ENCODE data around the gene COL6A2.

The COL6A2 gene

DNA sequence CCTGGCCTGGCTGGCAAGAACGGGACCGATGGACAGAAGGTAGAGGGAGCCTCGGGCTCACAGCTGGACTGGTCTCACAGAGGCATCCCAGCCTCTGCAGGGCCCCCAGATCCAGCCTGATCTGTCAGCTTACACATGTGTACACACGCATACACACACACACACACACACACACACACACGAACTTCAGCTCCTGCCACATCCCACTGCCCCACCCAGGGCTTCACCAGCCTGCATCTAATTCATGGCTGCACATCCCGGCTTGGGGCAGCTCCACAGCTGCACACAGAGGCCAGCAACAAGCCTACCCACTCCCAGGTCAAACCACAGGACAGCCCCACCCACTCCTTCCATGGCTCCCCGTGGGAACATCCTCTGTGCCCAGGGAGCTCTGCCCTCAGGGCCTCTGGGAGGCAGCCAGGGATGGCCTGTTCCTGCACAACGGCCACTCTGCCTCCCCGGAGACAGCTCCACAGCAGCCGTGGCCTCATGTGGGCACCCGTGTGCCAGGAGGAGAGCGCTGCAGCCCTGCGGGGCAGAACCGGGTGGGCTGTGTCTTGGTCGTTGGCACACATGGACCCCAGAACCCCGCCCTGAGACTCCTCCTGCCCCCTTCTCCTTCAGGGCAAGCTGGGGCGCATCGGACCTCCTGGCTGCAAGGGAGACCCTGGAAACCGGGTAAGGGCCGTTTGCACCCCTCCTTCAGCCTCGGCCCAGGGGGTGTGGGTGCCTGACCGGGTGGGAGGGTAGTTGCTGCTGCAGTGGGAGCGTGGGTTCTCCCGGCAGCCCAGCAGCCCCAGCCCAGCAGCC, 19.1 kb downstream of the COL6A2 start:
- no peak for DNase-seq

- DNase-seq = no peak
Measured at GRCh38 chr21:46117586-46118315, 19.8 kb downstream of the COL6A2 start.

- DNase-seq = no peak
Measured at GRCh38 chr21:46118316-46119143, 20.6 kb downstream of the COL6A2 start.

DNA sequence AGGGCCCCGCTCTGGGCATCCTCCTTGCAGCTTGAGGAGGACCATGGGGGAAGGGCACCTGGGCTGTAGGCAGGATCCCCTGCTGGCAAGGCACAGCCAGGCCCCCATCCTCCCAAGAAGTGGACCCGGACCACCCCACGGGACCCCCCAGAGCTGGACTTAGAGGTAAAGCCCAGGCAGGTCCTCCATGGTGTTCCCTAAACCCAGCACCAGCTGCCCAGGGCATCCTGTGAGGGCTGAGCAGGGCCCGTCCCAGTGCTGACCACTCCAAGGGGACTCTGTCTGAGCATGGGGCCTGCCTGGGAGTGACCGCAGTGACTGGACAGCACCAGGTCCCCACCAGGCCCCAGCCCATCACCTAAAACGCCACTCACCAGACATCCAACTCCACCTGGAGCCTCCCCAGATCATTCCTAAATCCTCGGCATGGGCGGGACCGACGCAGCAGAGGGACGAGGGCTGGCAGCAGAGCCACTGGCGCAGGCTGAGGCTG, 21.3 kb downstream of the COL6A2 start:
- no peak for DNase-seq

GRCh38 chr21:46119637-46120271, 21.8 kb downstream of the COL6A2 start:
- DNase-seq = no peak

DNA sequence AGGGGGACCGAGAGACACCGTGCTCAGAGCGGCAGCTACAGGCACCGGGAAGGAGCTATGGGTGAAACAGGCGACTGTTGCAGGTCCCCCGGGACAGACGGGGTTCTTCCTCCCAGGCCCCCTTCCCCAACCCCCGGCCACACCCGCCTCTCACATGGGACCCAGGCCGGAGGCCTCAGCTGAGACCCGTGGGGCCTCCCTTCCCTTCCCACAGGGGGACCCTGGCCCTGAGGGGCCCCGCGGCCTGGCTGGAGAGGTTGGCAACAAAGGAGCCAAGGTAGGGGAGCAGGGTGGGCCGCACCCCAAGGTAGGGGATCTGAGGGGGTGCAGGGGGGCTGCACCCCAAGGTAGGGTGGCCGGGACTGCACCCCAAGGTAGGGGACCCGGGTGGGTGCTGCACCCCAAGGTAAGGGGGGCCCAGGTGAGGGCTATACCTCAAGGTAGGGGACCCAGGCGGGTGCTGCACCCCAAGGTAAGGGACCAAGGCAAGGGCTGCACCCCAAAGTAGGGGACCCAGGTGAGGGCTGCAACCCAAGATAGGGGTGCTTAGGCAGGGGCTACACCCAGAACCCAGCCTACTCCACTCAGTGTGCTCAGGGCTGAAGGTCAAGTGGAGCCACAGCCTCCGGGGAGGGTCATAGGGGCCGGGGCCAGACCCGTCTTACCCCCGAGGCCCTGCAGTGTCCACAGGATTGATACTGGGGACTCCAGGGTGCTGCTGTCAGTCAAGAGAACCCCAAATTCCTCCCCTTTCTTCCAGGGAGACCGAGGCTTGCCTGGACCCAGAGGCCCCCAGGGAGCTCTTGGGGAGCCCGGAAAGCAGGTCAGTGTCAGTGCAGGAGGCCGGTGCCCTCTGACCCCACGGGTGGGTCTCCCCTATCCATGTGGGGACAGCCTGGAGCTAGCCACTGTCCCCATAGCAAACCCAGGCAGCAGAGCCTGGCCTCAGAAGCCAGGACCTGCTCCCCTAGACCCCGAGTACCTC, 22.7 kb downstream of the COL6A2 start:
- DNase-seq = no peak

DNA sequence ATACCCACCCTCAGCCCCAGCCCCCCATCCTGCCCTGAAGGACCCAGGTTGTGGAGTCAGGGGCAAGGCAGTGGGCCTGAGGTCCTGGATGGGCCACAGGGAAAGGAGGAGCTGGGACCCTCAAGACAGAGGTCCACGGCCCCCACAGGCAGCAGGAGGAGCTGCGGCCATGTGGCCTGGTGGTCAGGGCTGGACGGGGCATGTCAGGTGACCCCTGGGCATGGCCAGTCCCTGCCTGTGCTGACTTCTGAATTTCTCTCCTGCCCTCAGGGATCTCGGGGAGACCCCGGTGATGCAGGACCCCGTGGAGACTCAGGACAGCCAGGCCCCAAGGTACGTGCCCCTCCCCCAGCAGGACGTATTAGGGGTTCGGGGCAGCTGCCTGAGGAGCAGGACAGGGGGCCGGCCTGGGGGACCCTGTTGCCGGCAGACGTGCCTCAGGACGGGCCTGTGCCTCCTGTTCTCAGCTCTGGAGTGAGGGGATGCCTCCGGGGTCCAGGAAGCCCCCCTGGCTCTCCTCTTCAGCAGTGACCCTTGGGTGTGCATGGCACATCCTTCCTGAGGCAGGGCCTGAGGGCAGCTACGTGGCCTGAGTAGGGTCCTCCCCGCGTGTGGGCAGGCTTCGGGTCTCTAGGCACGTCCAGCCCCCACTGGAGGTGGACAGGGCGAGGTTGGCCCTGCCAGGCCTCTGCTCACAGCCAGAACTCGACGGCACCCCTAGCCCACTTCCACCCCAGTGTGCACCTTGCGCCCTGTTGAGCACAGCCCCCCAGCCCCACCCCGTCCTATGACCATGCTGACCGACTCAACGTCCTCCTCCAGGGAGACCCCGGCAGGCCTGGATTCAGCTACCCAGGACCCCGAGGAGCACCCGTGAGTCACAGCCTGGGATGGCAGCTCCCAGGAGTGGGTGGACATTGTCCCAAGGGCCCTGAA, 23.6 kb downstream of the COL6A2 start:
- no peak for DNase-seq

GRCh38 chr21:46122237-46122671, 24.3 kb downstream of the COL6A2 start:
- no peak for DNase-seq

GRCh38 chr21:46122758-46123683, 25.1 kb downstream of the COL6A2 start:
- DNase-seq = no peak

DNA sequence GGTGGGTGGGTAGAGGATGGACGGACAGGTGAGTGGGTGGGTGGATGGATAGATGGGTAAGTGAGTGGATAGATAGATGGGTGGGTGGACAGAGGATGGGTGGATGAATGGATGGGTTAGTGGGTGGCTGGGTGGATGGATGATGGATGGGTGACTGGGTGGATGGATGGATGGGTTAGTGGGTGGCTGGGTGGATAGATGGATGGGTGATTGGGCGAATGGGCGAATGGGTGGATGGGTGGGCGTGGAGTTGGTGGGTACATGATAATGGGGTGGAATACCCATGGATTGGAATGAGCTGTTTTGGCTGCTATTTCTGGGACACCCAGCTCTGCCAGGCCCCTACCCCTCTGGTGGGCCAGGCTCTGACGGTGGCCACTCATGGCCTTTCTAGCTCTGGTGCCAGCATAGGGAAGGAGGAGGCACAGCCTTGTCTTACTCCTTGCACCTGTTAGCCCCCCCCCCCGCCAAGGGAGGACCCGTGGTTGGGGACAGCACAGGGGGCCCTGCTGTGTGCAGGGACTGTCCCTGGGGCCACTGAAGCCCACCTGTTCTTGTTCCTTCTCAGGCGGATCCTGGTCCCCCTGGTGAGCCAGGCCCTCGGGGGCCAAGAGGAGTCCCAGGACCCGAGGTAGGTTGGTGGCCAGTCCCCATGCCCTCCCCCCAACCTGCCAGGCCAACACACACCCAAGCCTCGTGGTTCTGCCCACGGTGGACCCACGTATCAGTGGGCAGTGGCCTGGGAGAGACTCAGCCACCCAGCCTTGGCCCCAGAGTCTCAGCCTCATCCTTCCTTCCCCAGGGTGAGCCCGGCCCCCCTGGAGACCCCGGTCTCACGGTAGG, 26.4 kb downstream of the COL6A2 start:
- no peak for DNase-seq

DNA sequence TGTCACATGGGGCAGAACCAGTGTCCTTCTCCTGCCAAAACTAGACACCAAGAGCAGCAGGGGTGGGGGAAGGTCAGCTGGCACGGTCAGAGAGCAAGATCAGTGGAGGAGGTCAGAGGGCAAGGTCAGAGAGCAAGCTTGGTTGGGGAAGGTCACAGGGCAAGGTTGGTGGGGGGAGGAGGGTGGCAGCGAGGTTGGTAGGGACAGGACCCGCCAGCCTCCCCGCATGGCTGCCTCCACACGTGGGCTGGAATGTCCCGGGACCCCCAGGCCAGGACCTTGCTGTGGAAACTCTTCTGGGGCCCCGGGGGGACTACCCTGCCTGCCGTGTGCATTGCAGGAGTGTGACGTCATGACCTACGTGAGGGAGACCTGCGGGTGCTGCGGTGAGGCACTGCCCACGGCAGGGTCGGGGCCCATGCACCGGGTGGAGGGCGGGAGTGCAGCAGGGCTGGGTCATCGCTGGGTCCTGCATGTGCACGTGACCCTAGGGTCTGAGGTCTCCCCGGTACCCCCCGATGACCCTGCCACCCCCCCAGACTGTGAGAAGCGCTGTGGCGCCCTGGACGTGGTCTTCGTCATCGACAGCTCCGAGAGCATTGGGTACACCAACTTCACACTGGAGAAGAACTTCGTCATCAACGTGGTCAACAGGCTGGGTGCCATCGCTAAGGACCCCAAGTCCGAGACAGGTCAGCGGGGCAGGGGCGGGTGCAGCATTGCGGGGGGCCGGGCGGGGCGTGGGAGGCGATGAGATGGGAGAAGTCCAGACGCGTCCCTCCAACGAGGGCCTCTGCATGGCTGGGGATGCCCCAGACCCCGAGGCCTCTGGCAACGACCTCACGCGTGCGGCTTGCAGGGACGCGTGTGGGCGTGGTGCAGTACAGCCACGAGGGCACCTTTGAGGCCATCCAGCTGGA, 27.3 kb downstream of the COL6A2 start:
- no peak for DNase-seq

- DNase-seq = no peak
Measured at GRCh38 chr21:46125846-46126301, 28.0 kb downstream of the COL6A2 start.

GRCh38 chr21:46126309-46127238, 28.7 kb downstream of the COL6A2 start:
- DNase-seq = no peak

DNA sequence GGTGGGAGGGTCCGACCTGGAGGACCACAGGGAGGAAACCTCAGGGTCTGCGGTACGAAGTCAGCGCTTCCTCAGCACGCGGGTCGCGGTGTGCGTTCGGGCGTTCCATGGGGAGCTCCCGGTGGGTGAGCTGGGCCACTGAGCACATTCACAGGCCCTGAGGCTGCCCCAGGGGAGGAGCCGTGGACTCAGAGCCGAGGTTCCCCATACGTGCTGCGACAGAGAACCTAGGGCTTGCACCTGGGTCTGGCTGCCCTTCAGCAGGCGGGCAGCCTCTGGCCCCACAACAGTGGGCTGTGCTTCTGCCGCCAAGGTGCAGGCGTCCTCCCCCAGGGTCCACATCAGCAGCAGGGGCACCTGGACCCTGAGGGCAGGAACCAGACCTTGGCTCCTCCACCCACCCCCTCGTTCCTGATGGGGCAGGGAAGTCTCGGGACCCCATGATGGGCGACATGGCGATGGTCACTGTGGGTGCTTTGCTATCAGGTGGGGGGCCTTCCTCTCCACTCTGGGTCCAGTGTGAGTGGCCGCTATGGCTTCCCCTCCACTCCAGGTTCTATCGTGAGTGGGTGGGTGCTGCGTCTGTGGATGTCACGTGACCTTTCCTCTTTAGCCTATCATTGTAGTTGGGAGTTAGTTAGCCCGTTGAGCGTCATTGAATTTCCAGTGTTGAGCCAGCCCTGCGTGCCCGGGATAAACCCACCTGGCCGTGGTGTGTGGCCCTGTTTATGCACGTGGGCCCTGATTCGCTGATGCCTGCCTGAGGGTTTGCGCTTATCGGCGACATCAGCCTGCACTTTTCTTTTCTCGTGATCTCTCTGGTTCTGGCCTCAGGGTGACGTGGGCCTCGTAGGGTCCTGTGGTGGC, 29.6 kb downstream of the COL6A2 start:
- no peak for DNase-seq

Measured in NCI-H446 (cell line).